ENCODE results near the gene SENP1.

The SENP1 gene

GRCh38 chr12:48143898-48144297, 38.0 kb upstream of the SENP1 start:
- peaks cover 4% of the 10 kb centered on the region for H3K36me3 ChIP-seq (ENCODE audit: low read length)
- no peak overlapping the region for H3K9ac ChIP-seq (ENCODE audit: low read length)
- no peak overlapping the region for H3K4me3 ChIP-seq (ENCODE audit: insufficient read depth, low read length, poor library complexity, severe bottlenecking)
- H3F3A ChIP-seq (ENCODE audit: insufficient read depth) = 0 out of 2 replicates have a peak, but pooled peaks cover 4% of the 10 kb centered on the region
- no peak for TF ChIP-seq CTCF (IDR thresholded peaks at IDR 0.05; ENCODE audit: insufficient read depth, low read length, poor library complexity, severe bottlenecking)
- no peak for TF ChIP-seq EZH2phosphoT487 (conservative IDR thresholded peaks at IDR 0.05; ENCODE audit: low read length)
- H4K20me1 ChIP-seq (ENCODE audit: low read depth, low read length) = no peaks in the 10 kb centered on the region
- no peaks in the 10 kb centered on the region for H3K9me3 ChIP-seq (ENCODE audit: insufficient read depth, low read length)
- no peak overlapping the region for H3K27ac ChIP-seq (ENCODE audit: low read depth, low read length)
- no peaks in the 10 kb centered on the region for H3K79me2 ChIP-seq (ENCODE audit: insufficient read depth, low read length)
- H3K4me2 ChIP-seq (ENCODE audit: low read depth, low read length, poor library complexity, severe bottlenecking) = no peak overlapping the region
- H3K9me2 ChIP-seq (replicated peaks; ENCODE audit: insufficient read depth, low read length) = no peaks in the 10 kb centered on the region
- H2AFZ ChIP-seq (ENCODE audit: low read depth, low read length, severe bottlenecking) = no peak overlapping the region
- no peaks in the 10 kb centered on the region for H3K27me3 ChIP-seq (ENCODE audit: low read length)

- peaks cover 4% of the 10 kb centered on the region for H3K36me3 ChIP-seq (ENCODE audit: low read length)
These were observed 37.2 kb upstream of the SENP1 start for GRCh38 chr12:48142818-48143674.

GRCh38 chr12:48135027-48135426, 29.1 kb upstream of the SENP1 start:
- Histone ChIP-seq H2AFZ (ENCODE audit: low read depth, low read length, severe bottlenecking) (no peak overlapping the region), H4K20me1 (ENCODE audit: low read depth, low read length) (no peaks in the 10 kb centered on the region), H3K9ac (ENCODE audit: low read length) (no peak overlapping the region), H3K9me3 (ENCODE audit: insufficient read depth, low read length) (no peaks in the 10 kb centered on the region), H3K36me3 (ENCODE audit: low read length) (0 out of 2 replicates have a peak, but pooled peaks cover 5% of the 10 kb centered on the region), H3K27ac (ENCODE audit: low read depth, low read length) (no peak overlapping the region), H3K27me3 (ENCODE audit: low read length) (no peaks in the 10 kb centered on the region), H3K9me2 (replicated peaks; ENCODE audit: insufficient read depth, low read length) (no peaks in the 10 kb centered on the region), H3K4me3 (ENCODE audit: insufficient read depth, low read length, poor library complexity, severe bottlenecking) (no peak overlapping the region), H3F3A (ENCODE audit: insufficient read depth) (no peaks in the 10 kb centered on the region), H3K4me2 (ENCODE audit: low read depth, low read length, poor library complexity, severe bottlenecking) (no peak overlapping the region), H3K79me2 (ENCODE audit: insufficient read depth, low read length) (no peaks in the 10 kb centered on the region)
- TF ChIP-seq EZH2phosphoT487 (conservative IDR thresholded peaks at IDR 0.05; ENCODE audit: low read length) (no peak), CTCF (IDR thresholded peaks at IDR 0.05; ENCODE audit: insufficient read depth, low read length, poor library complexity, severe bottlenecking) (no peak)

More at GRCh38 chr12:48142818-48143674, 37.2 kb upstream of the SENP1 start:
- Histone ChIP-seq H3K27me3 (ENCODE audit: low read length) (no peaks in the 10 kb centered on the region), H3K9me3 (ENCODE audit: insufficient read depth, low read length) (no peaks in the 10 kb centered on the region), H3K4me2 (ENCODE audit: low read depth, low read length, poor library complexity, severe bottlenecking) (no peak overlapping the region), H3K4me3 (ENCODE audit: insufficient read depth, low read length, poor library complexity, severe bottlenecking) (no peak overlapping the region), H3K9ac (ENCODE audit: low read length) (no peak overlapping the region), H2AFZ (ENCODE audit: low read depth, low read length, severe bottlenecking) (no peak overlapping the region), H3F3A (ENCODE audit: insufficient read depth) (0 out of 2 replicates have a peak, but pooled peaks cover 1% of the 10 kb centered on the region), H3K79me2 (ENCODE audit: insufficient read depth, low read length) (no peaks in the 10 kb centered on the region), H3K9me2 (replicated peaks; ENCODE audit: insufficient read depth, low read length) (no peaks in the 10 kb centered on the region), H3K27ac (ENCODE audit: low read depth, low read length) (no peak overlapping the region), H4K20me1 (ENCODE audit: low read depth, low read length) (no peaks in the 10 kb centered on the region)
- TF ChIP-seq CTCF (IDR thresholded peaks at IDR 0.05; ENCODE audit: insufficient read depth, low read length, poor library complexity, severe bottlenecking) (no peak), EZH2phosphoT487 (conservative IDR thresholded peaks at IDR 0.05; ENCODE audit: low read length) (no peak)

Data from SU-DHL-6 (cell line).